Hippocampal formation (tissue), 2 donors: ENCODE measurements around the gene PSMC1.

Experiments used
- DNase-seq, 2 donors: peaks; one replicate each; lab custom pipeline; 2025; lab: John Stamatoyannopoulos, UW

Gene PSMC1

DNA sequence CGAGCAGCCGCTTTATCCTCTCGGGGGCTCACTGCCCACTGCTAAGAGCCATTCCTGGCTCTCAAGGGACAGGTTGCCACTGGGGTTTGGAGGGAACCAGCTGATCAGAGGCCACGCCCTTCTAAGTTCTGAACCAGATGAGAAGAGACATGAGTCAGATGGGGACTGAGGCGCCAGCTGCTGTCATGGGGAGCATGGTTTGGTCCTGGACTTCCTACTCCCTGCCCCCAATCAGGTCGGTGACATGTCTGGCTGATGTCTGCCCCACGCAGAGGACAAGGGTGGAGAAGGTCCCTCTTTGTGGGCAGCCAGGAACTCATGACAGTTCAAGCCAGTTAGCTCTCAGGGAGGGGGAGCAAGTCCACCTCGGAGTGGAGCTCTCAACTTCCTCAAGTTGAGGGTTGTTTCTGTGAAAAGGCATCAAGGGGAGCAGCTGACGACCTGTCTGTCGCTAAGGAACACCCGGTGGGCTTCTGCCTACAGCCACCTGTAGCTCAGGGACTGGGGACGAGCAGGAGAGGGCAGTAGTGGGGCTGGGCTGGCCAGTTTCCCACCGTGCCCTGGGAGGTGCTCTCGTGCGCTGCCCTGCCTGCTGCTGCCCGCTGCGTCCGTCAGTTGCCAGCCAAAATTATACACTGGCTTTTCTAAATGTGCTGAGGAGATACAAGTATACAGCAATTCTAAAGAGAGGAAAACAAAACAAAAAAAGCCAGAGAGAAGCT lies 20.5 kb downstream of the PSMC1 start:
- no peak for DNase-seq

DNA sequence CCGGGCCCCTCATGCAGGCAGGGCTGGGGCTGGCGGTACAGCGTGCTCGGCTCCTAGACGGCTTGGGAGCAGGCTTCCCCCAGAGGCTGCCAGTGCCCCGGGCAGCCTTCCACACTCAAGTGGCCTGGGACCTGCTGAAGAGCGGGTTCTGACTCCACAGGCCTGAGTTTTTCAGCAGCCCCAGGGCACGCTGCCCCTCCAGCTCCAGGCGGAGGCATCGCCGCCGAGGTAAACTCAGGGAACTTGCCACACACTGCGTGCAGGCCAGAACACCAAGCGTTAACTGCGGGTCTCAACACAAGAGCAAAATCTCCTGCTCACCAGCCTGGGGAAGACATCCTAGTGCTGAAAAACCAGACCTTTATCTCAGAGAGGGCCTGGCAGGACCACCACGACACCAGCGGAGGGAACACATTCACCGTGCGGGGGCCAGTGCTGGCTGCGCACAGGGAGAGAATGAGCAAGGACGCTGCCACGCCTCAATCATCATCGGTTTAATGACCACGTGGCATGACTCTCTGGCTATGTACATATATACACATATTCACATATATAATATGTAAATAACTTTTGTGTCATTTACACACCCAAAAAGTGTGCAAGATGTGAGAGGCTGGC lies 21.3 kb downstream of the PSMC1 start:
- DNase-seq, result no peak

DNA sequence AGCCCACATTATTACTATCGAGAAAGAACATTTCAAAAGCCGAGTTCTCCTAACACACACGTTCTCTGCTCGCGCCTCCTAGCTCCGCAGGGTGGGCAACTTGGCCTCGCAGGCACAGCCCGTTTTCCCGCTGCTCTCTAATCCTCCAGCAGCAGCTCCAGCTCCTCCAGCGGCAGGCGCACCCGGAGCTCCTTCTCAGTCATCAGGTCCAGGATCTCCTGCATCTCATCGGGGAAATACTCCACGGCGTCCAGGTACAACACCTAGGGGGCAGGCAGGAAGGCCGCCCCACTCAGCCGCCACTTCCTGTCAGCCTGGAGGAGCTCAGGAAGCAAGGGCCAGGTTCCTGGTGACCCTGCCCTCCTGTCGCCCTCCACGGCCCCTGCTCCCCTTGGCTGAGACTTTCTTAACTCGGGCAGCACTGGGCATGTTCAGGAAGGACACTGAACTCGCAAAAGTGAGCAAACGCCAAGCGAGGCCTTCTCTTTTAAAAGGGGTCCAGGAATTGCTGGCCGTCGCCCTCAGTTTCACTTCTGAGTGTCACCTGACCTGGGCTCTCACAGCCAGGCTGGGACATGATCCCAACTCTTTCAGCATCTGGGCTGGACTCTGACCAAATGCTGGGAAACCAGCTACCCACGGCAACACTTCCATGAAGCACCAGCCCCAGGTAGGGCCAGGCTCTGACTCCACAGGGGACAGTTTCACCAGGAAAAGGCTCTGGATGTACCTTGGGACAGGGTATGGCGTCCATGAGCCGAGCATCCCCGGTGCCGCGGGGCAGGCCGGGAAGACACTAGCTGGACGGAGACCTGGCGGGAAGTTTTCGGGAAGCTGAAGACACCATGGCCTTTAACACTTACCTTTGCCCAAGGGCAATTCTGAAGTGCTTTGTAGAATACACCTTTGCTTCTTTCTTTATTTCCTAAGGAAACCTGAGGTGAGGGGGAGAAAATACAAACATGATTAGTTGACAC lies 22.1 kb downstream of the PSMC1 start:
- DNase-seq, result no peak

DNA sequence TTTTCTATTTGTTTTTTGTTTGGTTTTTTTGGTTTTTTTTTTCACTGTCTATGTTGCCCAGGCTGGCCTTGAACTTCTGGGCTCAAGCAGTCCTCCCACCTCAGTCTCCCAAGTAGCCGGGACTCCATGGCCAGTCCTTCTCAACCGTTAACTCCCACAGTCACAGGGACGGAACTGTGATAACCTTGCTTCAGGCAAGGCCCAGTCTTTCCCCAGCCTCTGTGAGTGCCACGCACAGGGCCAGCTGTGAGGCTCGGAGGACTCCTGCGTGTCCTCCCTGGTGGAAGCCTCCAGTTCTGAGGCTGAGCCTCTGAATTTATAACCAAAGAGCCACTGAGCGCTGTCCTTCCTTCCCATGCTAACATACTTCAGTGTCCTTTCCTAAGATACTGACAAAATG lies 23.7 kb downstream of the PSMC1 start:
- no peak for DNase-seq

DNA sequence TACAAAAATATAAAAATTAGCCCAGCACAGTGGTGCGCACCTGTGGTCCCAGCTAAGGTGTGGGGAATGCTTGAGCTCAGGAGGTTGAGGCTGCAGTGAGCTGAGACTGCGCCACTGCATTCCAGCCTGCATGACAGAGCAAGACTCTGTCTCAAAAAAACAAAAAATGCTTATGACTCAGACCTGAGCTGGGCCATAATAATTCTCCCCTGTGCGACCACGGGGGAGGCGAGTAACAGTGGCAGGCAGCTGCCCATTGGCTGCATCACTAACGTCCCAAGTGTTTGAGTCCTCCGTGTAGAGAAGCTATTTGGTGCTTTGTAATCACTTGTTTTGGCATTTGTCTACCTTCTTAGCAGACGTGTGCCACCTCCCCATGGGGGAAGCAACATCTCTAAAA lies 24.9 kb downstream of the PSMC1 start:
- no peak for DNase-seq

DNA sequence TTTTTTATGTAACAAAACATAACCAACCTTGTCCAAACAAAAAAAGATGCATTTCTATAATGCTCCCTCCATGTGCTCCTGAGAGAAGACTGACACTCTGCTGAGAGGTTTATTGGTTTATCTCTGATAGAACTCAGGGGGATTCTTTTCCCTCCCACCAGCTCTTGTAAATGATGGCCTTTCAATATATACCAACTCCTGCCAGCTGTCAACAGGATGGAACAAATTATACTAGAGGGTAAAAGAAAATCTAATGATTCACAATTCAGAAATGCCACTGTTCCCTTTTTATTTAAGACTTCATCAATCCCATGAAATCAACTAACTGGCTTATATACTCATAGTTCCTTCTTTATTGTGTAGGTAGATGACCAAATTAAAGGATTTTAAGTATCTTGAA lies 25.4 kb downstream of the PSMC1 start:
- DNase-seq, result no peak

DNA sequence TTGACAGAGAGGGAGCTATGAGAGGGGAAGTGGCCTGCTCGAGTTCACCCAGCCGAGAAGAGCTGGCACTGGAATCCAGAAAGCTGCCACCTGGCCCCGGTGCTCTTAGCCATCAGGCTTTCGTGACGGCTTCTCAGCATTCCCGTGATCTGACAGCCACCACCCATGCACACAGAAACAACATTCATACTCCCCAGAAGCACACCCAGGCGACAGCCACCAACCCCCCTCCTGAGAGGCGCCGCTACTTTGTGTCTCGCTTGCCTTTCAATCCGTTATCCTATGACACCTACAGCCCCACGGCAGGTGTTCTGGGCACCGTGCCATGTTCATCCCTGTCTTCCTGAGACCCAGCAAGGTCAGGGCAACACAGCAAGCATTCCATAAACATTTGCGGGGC lies 31.4 kb downstream of the PSMC1 start:
- no peak for DNase-seq

DNA sequence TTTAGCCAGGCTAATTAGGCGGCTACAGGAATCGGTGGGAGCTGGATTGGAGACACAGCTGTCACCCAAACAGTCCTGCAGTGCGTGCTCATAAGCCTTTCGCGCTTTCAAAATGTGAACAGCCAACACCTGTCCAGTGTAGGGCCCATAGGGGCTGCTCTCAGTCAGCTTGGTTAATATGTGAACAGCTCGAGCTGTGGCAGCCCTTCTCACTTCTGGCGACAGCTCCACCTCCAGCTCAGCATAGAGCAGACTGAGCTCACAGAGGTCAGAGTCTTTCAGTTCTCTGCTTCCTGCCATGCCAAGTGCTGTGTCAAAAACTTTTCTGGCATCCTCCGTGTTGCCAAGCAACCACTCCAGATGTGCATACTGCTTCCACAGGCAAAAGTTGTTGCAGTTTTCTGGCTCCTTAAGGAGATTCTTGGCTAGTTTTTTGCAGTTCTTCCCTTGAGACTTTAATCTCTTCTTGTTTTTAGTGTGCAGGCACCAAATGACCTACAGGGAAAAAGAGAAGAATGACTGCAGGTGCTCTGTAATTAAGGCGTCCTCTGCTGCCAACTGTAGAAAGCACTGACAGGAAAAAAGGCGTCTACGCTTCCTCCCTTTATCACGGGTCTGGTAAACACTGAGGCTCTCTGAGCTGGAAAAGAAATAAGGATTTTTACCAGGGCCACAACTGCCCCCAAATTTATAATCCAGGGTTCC lies 32.5 kb downstream of the PSMC1 start:
- no peak for DNase-seq

DNA sequence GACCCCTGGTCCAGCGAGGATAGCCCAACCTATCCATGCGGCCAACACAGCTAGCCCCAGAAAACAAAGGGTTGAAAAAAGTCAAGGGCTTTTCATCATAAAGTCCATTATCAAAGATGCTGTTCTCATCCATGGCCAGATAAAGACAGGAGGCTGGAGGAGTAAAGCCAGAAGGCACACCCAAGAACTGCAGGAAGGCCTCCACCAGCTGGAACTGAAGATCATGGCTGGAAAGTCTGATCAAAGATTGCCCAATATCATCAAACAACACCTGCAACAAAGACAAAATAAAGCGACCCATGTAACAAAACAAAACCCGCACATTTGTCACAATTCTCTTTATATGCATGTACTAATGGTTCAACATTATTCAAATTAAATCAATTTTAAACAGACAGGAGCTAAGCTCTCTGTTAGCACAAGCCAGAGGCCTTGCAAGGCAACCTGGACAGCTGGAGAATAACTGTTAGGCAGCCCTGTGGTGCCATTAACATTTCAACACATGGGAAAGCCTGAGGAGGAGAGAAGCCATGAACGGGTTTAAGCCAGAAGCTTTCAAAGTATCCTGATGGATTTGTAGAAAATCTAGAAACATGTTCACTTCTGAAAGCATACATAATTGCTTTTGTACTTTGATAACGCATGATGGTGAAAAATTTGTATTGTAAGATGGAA lies 34.1 kb downstream of the PSMC1 start:
- no peak for DNase-seq

DNA sequence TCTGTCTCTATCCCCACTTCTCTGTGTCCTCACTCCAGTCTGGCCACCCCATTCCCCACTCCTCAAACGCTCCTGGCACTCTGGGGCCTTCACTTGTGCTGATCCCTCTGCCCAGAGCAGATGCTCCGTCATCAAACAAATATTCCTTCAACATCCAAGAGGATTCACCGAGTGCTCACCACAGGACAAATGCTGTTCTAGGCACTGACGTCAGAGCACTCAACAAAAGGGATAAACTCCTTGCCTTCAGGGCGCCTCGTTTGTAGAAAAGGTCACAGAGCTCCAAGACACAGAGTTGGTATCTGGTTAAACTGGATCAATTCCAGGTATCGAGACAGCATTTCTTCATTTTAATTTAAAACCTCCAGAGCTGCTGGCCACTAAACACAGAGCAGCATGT lies 35.3 kb downstream of the PSMC1 start:
- no peak for DNase-seq

DNA sequence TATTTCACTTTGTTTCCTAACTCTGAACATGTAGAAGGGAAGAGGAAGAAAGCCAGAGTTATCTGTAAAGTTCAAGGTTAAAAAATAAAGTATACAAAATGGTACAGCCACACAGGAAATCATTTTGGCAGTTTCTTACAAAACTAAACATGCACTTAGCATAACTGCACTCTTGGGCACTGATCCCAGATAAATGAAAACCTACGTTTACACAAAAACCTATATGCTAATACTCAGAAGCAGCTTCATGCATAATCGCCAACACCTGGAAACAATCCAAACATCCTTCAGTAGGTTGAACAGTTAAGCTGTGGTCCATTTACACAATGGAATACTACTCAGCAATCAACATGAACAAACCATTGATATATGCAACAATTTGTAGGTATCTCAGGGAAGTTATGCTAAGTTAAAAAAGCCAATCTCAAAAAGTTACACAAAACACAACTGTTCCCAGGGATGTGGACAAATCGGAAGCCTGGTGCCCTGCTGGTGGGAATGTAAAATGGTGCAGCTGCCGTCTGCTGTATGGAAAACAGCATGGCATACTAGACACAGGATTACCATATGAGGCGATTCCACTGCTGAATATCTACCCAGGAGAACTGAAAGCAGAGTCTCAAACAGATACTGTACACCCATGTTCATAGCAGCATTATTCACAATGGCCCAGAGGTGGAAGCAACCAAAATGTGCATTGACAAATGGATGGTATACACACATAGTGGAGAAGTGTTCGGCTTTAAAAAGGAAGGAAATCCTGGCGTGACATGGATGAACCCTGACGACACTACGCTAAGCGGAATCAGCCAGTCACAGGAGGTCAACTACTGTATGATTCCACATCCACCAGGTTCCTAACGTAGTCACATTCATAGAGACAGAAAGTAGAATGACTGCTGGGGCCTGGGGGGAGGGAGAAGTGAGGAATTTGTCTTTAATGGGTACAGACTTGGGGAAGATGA lies 37.7 kb downstream of the PSMC1 start:
- DNase-seq, result no peak

DNA sequence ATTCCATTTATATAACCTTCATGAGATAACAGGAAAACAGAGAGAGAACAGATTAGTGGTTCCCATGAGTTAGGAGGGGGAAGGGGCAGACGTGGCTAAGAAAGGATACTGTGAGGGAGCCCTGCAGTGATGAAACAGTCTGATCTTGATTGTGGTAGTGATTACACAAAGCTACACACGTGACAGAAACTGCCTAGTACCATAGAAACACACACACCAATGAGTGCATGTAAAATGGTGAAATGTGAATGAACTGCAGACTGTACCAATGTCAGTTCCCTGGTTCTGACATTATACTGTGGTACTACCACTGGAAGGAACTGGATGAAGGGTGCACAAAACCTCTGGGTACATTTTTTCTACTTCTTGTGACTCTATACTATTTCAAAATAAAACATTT lies 38.5 kb downstream of the PSMC1 start:
- DNase-seq, result no peak

DNA sequence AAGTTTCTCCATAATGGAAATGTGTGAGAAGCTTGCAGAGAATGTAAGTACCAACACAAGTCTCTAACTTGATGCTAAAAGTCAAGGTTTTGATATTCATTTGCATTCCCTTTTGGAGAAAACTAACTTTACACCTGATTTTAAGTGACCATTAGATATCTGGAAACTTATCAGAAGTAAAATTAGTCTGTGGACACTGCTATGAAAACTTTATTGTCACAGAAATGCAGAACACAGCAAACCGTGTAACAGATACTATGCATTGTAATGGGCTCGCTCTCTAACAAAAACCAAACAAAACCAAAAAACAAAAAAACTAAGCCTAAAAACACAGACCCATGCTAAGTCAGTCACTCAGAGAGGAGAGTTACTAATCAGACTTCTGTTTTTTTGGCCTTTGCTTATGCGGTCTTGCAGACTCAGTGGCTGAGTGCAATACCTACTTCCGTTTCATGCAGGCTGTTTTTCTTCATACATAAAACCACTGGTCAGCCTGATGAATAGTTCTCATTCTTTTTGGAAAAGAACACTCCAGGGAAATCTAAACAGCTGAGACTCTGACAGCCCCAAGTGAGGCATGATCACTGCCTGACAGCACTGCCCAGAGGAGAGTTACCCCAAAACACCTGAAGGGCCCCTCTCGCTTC lies 39.6 kb downstream of the PSMC1 start:
- DNase-seq, result no peak

DNA sequence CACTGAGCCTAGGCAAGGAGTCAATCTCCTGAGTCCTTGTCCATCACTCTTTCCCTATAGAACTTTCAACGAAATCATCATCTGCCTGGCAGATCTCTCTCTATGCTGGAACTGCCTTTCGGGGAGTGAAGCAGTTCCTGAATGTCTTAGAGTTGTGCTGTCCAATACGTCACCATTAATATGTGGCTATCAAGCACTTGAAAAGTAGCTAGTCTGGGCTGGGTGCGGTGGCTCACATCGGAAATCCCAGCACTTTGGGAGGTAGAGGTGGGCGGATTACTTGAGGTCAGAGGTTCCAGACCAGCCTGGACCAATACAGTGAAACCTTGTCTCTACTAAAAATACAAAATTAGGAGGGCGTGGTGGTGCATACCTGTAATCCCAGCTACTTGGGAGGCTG lies 40.3 kb downstream of the PSMC1 start:
- no peak for DNase-seq

DNA sequence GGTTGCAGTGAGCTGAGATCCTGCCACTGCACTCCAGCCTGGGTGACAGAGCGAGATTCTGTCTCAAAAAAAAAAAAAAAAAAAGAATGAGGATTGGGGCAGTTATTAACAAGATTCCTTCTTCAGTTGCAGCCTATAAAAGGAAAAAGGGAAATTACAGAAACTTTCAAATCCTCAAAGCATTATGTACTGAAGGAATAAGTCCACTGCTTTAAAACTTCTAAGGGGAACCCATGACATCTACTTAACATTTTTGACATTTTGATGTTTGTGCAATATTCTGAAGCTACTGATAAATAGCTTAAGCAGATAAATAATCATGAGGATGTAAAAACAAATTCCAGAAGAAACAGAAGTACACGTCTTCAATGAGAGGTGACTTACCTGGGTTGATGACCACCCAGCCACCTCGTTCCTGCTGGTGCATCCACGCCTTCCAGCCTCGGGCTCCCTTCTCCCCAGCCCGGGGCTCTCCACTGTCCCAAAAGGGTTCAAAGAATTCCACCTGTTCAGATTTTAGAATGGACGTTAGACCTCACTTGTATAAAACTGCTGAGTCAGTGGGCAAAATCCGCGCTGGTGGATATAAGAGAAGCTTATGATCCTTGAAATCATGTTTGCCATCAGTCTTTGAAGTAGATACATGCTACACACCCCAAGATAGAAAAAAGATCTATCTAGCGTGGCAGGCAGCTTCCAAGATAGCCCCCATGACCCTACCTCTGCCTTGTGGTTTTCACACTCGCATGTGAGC lies 41.7 kb downstream of the PSMC1 start:
- no peak for DNase-seq

DNA sequence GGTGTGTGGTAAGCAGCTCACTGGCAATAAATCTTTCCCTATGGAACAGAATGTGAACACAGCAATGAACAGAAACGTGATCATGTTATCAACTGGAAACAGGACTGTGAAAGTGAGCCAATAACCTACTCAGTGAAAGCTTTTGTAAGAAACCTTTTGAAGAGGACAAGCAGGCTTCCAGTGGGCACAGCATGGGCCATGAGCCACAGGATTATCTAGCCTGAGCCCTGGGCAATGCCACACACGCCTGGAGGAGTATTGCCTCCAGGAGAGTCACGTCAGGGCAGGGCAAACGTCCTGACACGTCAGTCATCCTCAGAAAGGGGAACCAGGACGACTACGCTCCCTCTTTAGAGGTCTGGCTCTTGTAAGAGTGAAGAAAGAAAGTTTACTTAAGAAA lies 43.1 kb downstream of the PSMC1 start:
- DNase-seq, result no peak

DNA sequence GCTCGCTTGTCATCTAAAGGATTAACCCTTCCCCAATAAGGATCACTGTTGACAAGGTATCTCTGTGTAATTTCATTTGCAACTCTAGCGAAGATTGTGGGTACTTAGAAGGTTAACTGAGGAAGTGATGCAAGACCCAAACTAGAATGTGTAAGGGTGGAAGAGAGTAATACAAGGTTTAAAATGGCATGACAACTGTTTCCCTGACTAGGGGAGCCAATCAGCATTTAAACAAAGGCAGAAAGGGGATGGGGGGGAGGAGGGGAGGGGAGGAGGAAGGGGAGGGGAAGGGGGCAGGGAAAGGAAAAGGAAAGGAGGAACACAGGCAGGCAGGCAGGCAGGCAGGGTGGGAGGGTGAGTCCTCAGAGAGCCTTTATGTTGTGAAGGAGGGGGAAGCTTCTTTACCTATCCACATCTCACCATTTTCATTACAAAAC lies 44.3 kb downstream of the PSMC1 start:
- no peak for DNase-seq

DNA sequence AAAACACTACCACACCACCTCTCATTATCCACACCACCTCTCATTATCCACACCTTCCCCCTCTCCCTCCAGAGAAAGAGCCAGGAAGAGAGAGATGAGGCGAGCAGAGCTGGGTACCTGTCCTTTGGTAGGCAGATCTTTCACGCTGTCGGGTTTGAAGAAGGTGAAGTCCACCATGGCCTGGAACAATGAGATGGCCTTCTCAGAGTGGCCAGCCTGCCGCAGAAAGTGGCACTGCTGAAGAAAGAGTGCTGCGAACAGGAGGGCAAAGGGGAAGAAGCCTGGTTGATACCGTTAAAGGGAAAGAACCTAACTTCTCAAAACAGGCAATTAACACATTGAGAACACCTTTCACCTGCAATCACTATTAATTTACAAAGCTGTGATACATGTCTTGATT lies 44.8 kb downstream of the PSMC1 start:
- DNase-seq, result no peak

DNA sequence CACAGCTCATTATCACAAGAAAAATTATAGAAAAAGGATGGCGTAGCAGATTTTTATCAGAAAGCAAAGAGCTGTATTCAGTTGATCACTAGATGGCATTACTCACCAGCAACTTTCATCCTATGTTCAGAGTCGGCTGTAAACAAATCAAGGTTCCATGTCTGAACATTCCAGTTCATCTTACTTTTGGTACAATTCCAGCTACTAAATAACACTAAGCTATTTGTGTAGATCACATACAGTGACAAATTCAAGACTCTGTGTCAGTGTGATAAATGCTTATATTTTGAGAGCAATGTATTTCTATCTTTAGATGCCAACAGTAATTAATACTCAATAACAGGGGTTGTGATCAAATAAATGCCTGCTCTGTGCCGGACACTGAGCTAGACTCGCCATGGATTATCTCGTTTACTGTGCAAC lies 45.3 kb downstream of the PSMC1 start:
- DNase-seq, result peak in 1 of 2 donors; percentile 93
